ENCODE measurements around the gene SELE. TPM values are rescaled to one million over a fixed set of nuclear protein-coding genes. Genes with fewer than 3 reads are reported as not detected.

SELE gene
- total and polyA plus RNA-seq, 2 of the 4 experiments (the other 2 are of a cell fraction), result not detected

DNA sequence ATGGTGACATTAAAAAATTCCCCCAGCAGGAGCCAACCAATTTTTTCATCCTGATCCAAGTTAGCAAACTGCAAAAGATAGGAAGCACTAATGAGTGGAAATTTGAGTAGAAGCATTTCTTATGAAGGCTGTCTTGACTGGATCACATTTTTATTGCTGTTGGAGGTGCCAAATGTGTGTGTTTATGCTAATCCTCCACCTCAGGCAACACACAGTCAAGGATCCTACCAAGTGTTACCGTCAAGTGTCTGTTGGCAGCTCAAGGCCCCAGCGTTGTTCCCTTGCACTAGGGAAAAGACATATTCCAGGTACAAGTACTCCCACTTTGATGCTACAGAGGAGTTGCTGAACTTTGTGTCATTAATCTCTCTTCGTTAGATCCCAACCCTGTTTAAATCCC, 42.6 kb upstream of the SELE start:
- DNase-seq (no peak), ATAC-seq (ENCODE audit: low read depth) (no peak)
- no peak overlapping the region for H4K5ac ChIP-seq (ENCODE audit: low read depth, low read length)
- POLR2A ChIA-PET (ENCODE audit: unreplicated experiment), result no interaction called here
- H4K20me1 ChIP-seq (ENCODE audit: insufficient read depth, low read length), result no peaks in the 10 kb centered on the region
- H2BK5ac ChIP-seq (ENCODE audit: low read depth, low read length, poor library complexity, severe bottlenecking), result no peak overlapping the region
- no peak overlapping the region for H4K8ac ChIP-seq (ENCODE audit: low read depth in 2 of 2, low read length in 2 of 2)
- no peak overlapping the region for H3K27ac ChIP-seq (ENCODE audit: insufficient read depth, low read length)
- H3K36me3 ChIP-seq (ENCODE audit: control insufficient read depth, insufficient read depth, low read length), result no peaks in the 10 kb centered on the region
- TF ChIP-seq MXI1 (IDR thresholded peaks at IDR 0.05; ENCODE audit: borderline replicate concordance, low read depth, low read length) (no peak), MAFK (IDR thresholded peaks at IDR 0.05; ENCODE audit: low read depth, low read length) (no peak), MAZ (IDR thresholded peaks at IDR 0.05; ENCODE audit: borderline replicate concordance, low read depth, low read length) (no peak), RAD21 (IDR thresholded peaks at IDR 0.05; ENCODE audit: low read length) (no peak), BHLHE40 (IDR thresholded peaks at IDR 0.05; ENCODE audit: low read depth, low read length) (no peak), POLR2A (IDR thresholded peaks at IDR 0.05; ENCODE audit: low read depth, low read length) (no peak), RCOR1 (IDR thresholded peaks at IDR 0.05; ENCODE audit: insufficient replicate concordance, low read length) (no peak), NFE2L2 (IDR thresholded peaks at IDR 0.05; ENCODE audit: low read depth, low read length) (no peak), RFX5 (IDR thresholded peaks at IDR 0.05; ENCODE audit: low read depth, low read length) (no peak), SMC3 (IDR thresholded peaks at IDR 0.05; ENCODE audit: low read depth, low read length) (no peak)
- TF ChIP-seq, protein P1, sequence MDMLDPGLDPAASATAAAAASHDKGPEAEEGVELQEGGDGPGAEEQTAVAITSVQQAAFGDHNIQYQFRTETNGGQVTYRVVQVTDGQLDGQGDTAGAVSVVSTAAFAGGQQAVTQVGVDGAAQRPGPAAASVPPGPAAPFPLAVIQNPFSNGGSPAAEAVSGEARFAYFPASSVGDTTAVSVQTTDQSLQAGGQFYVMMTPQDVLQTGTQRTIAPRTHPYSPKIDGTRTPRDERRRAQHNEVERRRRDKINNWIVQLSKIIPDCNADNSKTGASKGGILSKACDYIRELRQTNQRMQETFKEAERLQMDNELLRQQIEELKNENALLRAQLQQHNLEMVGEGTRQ (IDR thresholded peaks at IDR 0.05; ENCODE audit: low read depth, low read length), result no peak
- TF ChIP-seq, protein P2, sequence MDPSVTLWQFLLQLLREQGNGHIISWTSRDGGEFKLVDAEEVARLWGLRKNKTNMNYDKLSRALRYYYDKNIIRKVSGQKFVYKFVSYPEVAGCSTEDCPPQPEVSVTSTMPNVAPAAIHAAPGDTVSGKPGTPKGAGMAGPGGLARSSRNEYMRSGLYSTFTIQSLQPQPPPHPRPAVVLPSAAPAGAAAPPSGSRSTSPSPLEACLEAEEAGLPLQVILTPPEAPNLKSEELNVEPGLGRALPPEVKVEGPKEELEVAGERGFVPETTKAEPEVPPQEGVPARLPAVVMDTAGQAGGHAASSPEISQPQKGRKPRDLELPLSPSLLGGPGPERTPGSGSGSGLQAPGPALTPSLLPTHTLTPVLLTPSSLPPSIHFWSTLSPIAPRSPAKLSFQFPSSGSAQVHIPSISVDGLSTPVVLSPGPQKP (IDR thresholded peaks at IDR 0.05; ENCODE audit: borderline replicate concordance, low read depth, low read length), result no peak
- TF ChIP-seq, protein P3, sequence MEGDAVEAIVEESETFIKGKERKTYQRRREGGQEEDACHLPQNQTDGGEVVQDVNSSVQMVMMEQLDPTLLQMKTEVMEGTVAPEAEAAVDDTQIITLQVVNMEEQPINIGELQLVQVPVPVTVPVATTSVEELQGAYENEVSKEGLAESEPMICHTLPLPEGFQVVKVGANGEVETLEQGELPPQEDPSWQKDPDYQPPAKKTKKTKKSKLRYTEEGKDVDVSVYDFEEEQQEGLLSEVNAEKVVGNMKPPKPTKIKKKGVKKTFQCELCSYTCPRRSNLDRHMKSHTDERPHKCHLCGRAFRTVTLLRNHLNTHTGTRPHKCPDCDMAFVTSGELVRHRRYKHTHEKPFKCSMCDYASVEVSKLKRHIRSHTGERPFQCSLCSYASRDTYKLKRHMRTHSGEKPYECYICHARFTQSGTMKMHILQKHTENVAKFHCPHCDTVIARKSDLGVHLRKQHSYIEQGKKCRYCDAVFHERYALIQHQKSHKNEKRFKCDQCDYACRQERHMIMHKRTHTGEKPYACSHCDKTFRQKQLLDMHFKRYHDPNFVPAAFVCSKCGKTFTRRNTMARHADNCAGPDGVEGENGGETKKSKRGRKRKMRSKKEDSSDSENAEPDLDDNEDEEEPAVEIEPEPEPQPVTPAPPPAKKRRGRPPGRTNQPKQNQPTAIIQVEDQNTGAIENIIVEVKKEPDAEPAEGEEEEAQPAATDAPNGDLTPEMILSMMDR (conservative IDR thresholded peaks at IDR 0.05; ENCODE audit: low read depth, low read length), result no peak
- no peak overlapping the region for H2BK120ac ChIP-seq (ENCODE audit: low read depth, low read length)
- H3K27me3 ChIP-seq (ENCODE audit: control insufficient read depth, insufficient read depth, low read length), result peaks cover 2% of the 10 kb centered on the region
- CTCF ChIA-PET, result no interaction called here
- no CpG with 5 or more reads among the region's 3 CpGs for WGBS, 2 experiments (ENCODE audit: extremely low coverage in 2 of 2, insufficient read length in 1 of 2)
- no peak overlapping the region for H2AK5ac ChIP-seq (ENCODE audit: low read depth, low read length)
- no peak overlapping the region for H3K18ac ChIP-seq (ENCODE audit: low read depth, low read length)
- no peak overlapping the region for H3K4me3 ChIP-seq (ENCODE audit: insufficient read depth, low read depth, low read length)
- H3K23ac ChIP-seq (ENCODE audit: low read depth, low read length), result no peak overlapping the region
- H3K9me3 ChIP-seq (ENCODE audit: control insufficient read depth, insufficient read depth, low read length), result no peaks in the 10 kb centered on the region
- no TSS peak for BruUV-seq (replicated peaks)
- H2AFZ ChIP-seq (replicated peaks; ENCODE audit: low read length, poor library complexity), result no peak overlapping the region
- peaks cover 4% of the 10 kb centered on the region; the same call in 1 of the 2 replicates for H3K9me1 ChIP-seq (ENCODE audit: insufficient read depth, low read length)
- H2BK15ac ChIP-seq (ENCODE audit: low read depth, low read length), result no peak overlapping the region
- H3K4ac ChIP-seq (ENCODE audit: low read depth, low read length), result no peak overlapping the region
- H3K14ac ChIP-seq (replicated peaks; ENCODE audit: low read depth, low read length), result no peak overlapping the region
- H3K4me2 ChIP-seq (ENCODE audit: low read depth, low read length), result no peak overlapping the region
- H3K56ac ChIP-seq (ENCODE audit: extremely low read depth, insufficient read depth, low read length), result no peak overlapping the region
- no peak overlapping the region for H4K91ac ChIP-seq (ENCODE audit: insufficient read depth, low read depth, low read length)
- no peaks in the 10 kb centered on the region for H3K4me1 ChIP-seq (ENCODE audit: control insufficient read depth, insufficient read depth, low read length)
- no peaks in the 10 kb centered on the region for H3K79me1 ChIP-seq (ENCODE audit: low read depth in 1 of 2, low read length in 2 of 2)
- dilution Hi-C loops (cut with HindIII; ENCODE audit: low sequenced_read_pairs, unreplicated experiment), result no loop called here
- no peak overlapping the region for H3K9ac ChIP-seq (ENCODE audit: low read depth, low read length)
- intact Hi-C loops (cut with micrococcal nuclease), result no loop called here
- H2AK9ac ChIP-seq (replicated peaks; ENCODE audit: low read depth, low read length, poor library complexity), result no peak overlapping the region
- in situ Hi-C loops (cut with MboI; ENCODE audit: low sequenced_read_pairs), result no loop called here
- H2BK20ac ChIP-seq (ENCODE audit: low read depth, low read length), result no peak overlapping the region

Measured in IMR-90 (cell line).